Psoas muscle (tissue), 8 donors: ENCODE data around the gene RNF150. TPM values are rescaled to one million over a fixed set of nuclear protein-coding genes. Genes with fewer than 3 reads are reported as not detected.

ENCODE experiments used
- ATAC-seq, 4 donors: fragments of 200-7000 bp; cut with Tn5 transposase; one replicate each; pipeline ENCODE4 v1.9.1; 2020; ENCODE audit warnings: moderate library complexity in 3 of 4, mild to moderate bottlenecking in 2 of 4
- DNase-seq, 2 donors: peaks; one replicate each; pipeline ENCODE4 v3.0.0-alpha.2; 2020
- H3K27ac ChIP-seq: fragments of 200-600 bp; one replicate; pipeline ENCODE4 v1.8.0; 2022
- H3K27me3 ChIP-seq, 3 donors: fragments of 200-600 bp in 1 of 3; one replicate each; pipeline versions ENCODE4 v1.6.1 to v1.8.0; 2013 to 2022; ENCODE audit warnings: low read length in 2 of 3, mild to moderate bottlenecking in 2 of 3, moderate library complexity in 1 of 3; ENCODE audit not compliant: insufficient read depth in 3 of 3
- H3K36me3 ChIP-seq, 2 donors: fragments of 200-600 bp in 1 of 2; one replicate each; pipeline versions ENCODE4 v1.6.1 to v1.8.0; 2013 to 2022; ENCODE audit warnings: low read depth in 1 of 2, mild to moderate bottlenecking in 1 of 2, moderate library complexity in 1 of 2; ENCODE audit not compliant: insufficient read depth in 1 of 2
- H3K4me1 ChIP-seq: fragments of 200-600 bp; one replicate; pipeline ENCODE4 v1.8.0; 2022
- H3K4me3 ChIP-seq: fragments of 200-600 bp; one replicate; pipeline ENCODE4 v1.8.0; 2022; ENCODE audit warnings: mild to moderate bottlenecking
- H3K9me3 ChIP-seq: fragments of 200-600 bp; one replicate; pipeline ENCODE4 v1.8.0; 2022
- CTCF ChIP-seq: fragments of 200-600 bp; IDR thresholded peaks from one replicate; pipeline ENCODE4 v1.8.0; 2022; ENCODE audit warnings: antibody characterized with exemption
- WGBS, 3 donors: extraction: QIAGEN DNeasy Blood & Tissue Kit; methylation state at CpG; one replicate each; pipeline versions ENCODE4 v1.1.6 to v1.1.7; 2013; 5-methylcytosine and 5-hydroxymethylcytosine counted together
- intact Hi-C, 2 donors: fragments of 100-400 bp; cut with DNase I; formaldehyde crosslinking; loops; one replicate each; pipeline versions ENCODE4 v1.11.0 to v1.14.2; 2022
- polyA plus RNA-seq, 3 donors: library from polyadenylated mRNA; stranded (reverse); fragments of 200-250 nt; gene quantifications; one replicate each; pipeline ENCODE4 v1.2.3, GENCODE V29; 2013
- total RNA-seq, 4 donors: library from RNA; stranded (reverse); fragmentation: NEBNext Ultra II Directional in 2 of 4; extraction: Animal tissue kit (Norgen Biotek cat#: 25700) in 2 of 4; gene quantifications; one replicate each; pipeline versions ENCODE4 v1.2.1 to v1.2.4, GENCODE V29; 2021 to 2023
- donor health status: healthy with polysubstance abuse.
- donor health status: DM: no; HTN: no; CAD: no; lungs with moderate emphysema.
- donor health status: Bipolar disorder and iron deficiency.
- donor health status: healthy.
- donor health status: DM: yes; HTN: yes; CAD: no.
- donor health status: DM: no; HTN: no; CAD: no.
- donor health status: DM: no; HTN: no; CAD: no.
- donor health status: DM: yes; HTN: yes; CAD: no.

The RNF150 gene
- total and polyA plus RNA-seq, 7 donors: 0.78 to 12.6 (median 3.2) TPM

- no peaks in the 10 kb centered on the region for H3K27me3 ChIP-seq
- no peaks in the 10 kb centered on the region for H3K36me3 ChIP-seq
- no peak for ATAC-seq
- intact Hi-C loops: no loop called here
- no peak overlapping the region for H3K4me3 ChIP-seq
- no peak for DNase-seq
- no peaks in the 10 kb centered on the region for H3K9me3 ChIP-seq
- TF ChIP-seq CTCF: no peak
- H3K27ac ChIP-seq: no peak overlapping the region
- H3K4me1 ChIP-seq: no peaks in the 10 kb centered on the region
- 74 to 82% (median 75%) methylated on average over 2 of the region's 2 CpGs for WGBS, 3 donors
These were observed 96.5 kb downstream of the RNF150 start for GRCh38 chr4:141036786-141037185.

- no peaks in the 10 kb centered on the region for H3K27me3 ChIP-seq
- no peaks in the 10 kb centered on the region for H3K4me1 ChIP-seq
- ATAC-seq (no peak), DNase-seq (no peak)
- no peak overlapping the region for H3K4me3 ChIP-seq
- H3K9me3 ChIP-seq: no peaks in the 10 kb centered on the region
- TF ChIP-seq CTCF: no peak
- intact Hi-C loops: no loop called here
- H3K27ac ChIP-seq: no peak overlapping the region
- H3K36me3 ChIP-seq: no peaks in the 10 kb centered on the region
These were observed 97.3 kb downstream of the RNF150 start for GRCh38 chr4:141035920-141036319.

DNA sequence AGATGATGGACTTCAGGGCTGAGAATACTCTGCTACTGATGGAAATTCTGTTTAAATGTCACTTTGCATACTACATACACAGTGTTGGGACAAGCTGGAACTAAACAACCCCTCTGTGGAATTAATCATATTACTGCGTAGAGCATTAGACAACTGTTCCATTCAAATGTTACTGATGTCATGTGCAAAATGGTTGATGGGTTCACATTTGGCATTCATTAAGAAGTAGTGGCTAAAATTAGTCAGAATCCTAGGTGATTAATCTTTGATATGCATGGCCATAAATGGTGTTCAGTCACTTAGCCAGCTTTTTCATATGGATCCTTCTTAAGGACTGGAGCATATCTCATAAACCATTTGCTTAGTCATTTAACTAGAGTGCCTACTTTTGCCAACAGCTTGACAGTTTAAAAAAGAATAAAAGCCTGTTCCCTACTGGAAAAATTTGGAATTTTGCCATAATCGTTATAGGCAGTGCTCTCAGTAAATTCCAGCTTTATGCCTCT is 105.2 kb downstream of the RNF150 start:
- 21 to 22% (median 21%) methylated on average over 2 of the region's 2 CpGs for WGBS, 3 donors
- ATAC-seq: peak; percentile 36 to 50 (median 42)
- Histone ChIP-seq H3K9me3 (no peaks in the 10 kb centered on the region), H3K36me3 (no peaks in the 10 kb centered on the region), H3K27ac (peak overlapping the region; percentile 54), H3K4me1 (peaks cover 27% of the 10 kb centered on the region), H3K27me3 (peaks cover 0 to 1% (median 0%) of the 10 kb centered on the region in 3 donors), H3K4me3 (no peak overlapping the region)
- no peak for TF ChIP-seq CTCF
- intact Hi-C loops: no loop called here
- no peak for DNase-seq

GRCh38 chr4:141027421-141027820 is 105.8 kb downstream of the RNF150 start:
- 21 to 29% (median 24%) methylated on average over 1 of the region's 1 CpG for WGBS, 3 donors

More at GRCh38 chr4:141027421-141027820, 105.8 kb downstream of the RNF150 start:
- no peak for TF ChIP-seq CTCF
- Histone ChIP-seq H3K4me1 (peaks cover 27% of the 10 kb centered on the region), H3K27ac (peak overlapping the region; percentile 54), H3K27me3 (peaks cover 0 to 1% (median 0%) of the 10 kb centered on the region in 3 donors), H3K4me3 (no peak overlapping the region), H3K36me3 (no peaks in the 10 kb centered on the region), H3K9me3 (no peaks in the 10 kb centered on the region)
- intact Hi-C loops: no loop called here
- DNase-seq (no peak), ATAC-seq (peak; percentile 92 to 98 (median 96))
